PFSK-1 (cell line): ENCODE data around the gene ST8SIA4.

Source experiments
- POLR2AphosphoS5 ChIP-seq: IDR thresholded peaks from 2 replicates; pipeline ENCODE4 v1.6.1; 2012; ENCODE audit warnings: low read depth, mild to moderate bottlenecking, control low read depth, low read length, moderate library complexity
- REST ChIP-seq, 2 experiments: IDR thresholded peaks; 2 replicates each; pipeline versions ENCODE4 v1.6.1 to v1.8.0; 2011 to 2012; ENCODE audit warnings: low read depth in 2 of 2, low read length in 2 of 2, control low read depth in 1 of 2, inconsistent platforms in 1 of 2, mild to moderate bottlenecking in 1 of 2, moderate library complexity in 1 of 2; ENCODE audit not compliant: insufficient read depth in 1 of 2
- SIN3A ChIP-seq: IDR thresholded peaks from 2 replicates; pipeline ENCODE4 v1.6.1; 2012; ENCODE audit warnings: mild to moderate bottlenecking, low read length, moderate library complexity, borderline replicate concordance; ENCODE audit not compliant: insufficient read depth

- TF ChIP-seq REST (IDR thresholded peaks at IDR 0.05; ENCODE audit: insufficient read depth in 1 of 2, low read depth in 2 of 2, low read length in 2 of 2): no peak
- no peak for TF ChIP-seq POLR2AphosphoS5
- TF ChIP-seq SIN3A: no peak
Measured at GRCh38 chr5:100794218-100794617, 108.9 kb downstream of the ST8SIA4 start.
